Neural cell (in vitro differentiated cells): ENCODE results near the gene YIPF7. TPM values are rescaled to one million over a fixed set of nuclear protein-coding genes. Genes with fewer than 3 reads are reported as not detected.

Experiments used
- polyA plus RNA-seq: library from polyadenylated mRNA; depleted of rRNA; stranded (reverse); fragments of >200 nt; gene quantifications from 2 replicates; pipeline ENCODE4 v1.2.3, GENCODE V29; 2014

Gene YIPF7
- polyA plus RNA-seq, 1 donor from 2014 or later: 0.50 TPM

Other genes starting within 250 kb of the YIPF7 start
- 0.71 and 1.2 TPM in 2 replicates for gene KCTD8, start 202.8 kb downstream of the YIPF7 start, polyA plus RNA-seq
- gene GUF1, start 26.8 kb upstream of the YIPF7 start, polyA plus RNA-seq: 15.5 TPM in 2 replicates
- gene GNPDA2, start 74.9 kb upstream of the YIPF7 start, polyA plus RNA-seq: 33.5 and 40.7 TPM in 2 replicates